Right renal cortex interstitium (tissue), 3 donors: ENCODE measurements around the gene TGM2. TPM values are rescaled to one million over a fixed set of nuclear protein-coding genes. Genes with fewer than 3 reads are reported as not detected.

Source experiments
- DNase-seq, 3 donors: peaks; one replicate each; pipeline ENCODE4 v3.0.0-alpha.2; 2013; ENCODE audit warnings: low read depth in 3 of 3, low spot score in 2 of 3
- polyA plus RNA-seq, 3 donors: library from polyadenylated mRNA; unstranded; fragments of 120-200 nt; gene quantifications; one replicate each; pipeline ENCODE4 v1.2.1, GENCODE V29; 2013; ENCODE audit not compliant: insufficient read length in 3 of 3

The TGM2 gene
- polyA plus RNA-seq, 3 donors: 30.0 to 31.7 (median 31.5) TPM

DNA sequence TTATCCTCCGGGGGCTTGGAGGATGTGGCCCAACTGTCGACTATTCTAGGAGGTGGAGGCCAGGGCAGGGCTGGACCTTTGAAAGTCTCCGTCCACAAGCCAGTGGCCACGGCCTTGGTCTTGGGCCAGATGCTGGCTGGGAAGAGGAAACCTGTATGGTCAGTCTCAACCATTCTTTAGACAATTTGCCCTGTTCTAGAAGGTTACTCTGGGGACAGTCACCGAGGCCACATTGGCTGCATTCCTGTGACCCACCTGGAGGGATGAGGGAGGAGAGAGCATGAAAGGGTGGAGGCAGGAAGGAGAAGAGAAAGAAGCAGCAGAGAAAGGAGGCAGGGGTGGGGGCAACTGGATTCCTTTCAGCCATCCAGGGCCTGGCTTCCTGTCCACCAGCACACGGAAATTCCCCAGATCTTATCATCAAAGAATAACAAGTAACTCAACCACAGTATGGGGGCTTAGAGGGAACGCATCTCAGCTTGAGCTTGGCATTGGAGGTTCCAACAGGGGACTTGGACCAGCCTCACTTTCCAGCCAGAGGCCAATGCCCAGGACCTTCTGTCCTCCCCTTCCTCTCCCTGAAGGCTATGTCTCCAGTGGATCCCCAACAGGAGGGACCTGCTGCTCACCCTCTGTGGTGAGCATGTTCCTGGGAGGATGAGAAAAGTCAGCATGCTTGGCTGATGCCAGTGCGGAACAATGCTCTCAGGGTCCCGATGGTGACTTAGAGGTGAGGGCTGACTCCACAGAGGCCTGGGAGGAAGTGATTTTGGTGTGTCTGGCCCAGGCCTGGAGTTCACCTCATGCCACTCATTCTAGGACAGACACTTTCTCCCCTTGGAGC is 30.4 kb downstream of the TGM2 start:
- no peak for DNase-seq

DNA sequence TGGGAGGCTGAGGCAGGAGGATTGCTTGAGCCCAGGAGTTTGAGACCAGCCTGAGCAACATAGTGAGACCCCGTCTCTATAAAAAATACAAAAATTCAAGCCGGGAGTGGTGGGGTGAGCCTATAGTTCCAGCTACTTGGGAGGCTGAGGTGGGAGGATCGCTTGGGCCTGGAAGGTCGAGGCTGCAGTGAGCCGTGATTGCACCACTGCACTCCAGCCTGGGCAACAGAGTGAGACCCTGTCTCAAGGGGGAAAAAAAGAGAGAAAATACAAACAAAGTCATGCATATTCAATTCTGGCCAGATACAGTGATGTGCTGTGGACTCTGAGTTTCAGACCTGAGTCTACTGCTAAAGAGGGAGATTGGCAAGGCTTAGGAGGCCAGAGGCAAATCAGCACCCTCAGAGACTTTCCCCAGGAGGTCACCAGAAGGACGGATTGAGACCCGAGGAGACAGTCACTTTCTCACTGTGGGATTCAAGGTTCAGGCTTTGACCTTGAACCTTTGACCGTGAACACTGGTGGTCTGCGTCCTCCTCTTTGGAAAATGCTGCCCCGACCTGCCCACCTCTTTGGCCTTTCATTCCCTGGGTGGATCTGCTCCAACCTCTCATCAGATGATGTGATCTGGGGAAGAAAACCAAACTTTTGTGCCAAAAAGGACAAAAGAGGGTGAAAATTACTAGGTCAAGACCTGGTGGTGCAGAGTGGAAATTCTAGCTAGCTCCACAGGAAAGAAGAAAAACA is 31.2 kb downstream of the TGM2 start:
- DNase-seq: no peak

DNA sequence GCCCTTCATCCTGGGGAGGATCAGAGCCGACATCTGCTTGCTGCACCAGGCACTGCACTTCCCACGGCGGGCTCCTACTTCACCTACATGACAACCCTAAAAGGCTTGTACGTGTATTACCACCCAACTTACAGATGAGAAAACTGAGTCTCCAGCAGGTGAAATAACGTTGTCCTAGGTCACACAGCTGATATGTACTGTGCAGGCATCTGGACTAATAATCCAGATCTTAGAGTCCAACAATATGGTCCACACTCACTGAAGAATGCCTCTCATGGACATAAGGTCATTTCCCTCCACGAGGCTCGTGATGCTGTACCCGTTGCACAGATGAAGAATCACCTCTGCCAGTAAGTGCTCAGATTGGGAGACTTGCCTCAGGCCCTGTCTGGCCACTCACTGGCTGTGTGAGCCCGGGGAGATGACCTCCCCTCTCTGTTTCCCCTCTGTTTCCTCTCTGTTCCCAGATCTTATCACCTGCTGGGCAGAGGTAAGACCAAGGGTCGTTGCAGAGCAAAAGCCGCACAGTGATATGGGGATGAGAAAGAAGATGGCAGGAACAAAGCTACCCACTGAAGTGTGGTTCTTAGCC is 32.1 kb downstream of the TGM2 start:
- no peak for DNase-seq

DNA sequence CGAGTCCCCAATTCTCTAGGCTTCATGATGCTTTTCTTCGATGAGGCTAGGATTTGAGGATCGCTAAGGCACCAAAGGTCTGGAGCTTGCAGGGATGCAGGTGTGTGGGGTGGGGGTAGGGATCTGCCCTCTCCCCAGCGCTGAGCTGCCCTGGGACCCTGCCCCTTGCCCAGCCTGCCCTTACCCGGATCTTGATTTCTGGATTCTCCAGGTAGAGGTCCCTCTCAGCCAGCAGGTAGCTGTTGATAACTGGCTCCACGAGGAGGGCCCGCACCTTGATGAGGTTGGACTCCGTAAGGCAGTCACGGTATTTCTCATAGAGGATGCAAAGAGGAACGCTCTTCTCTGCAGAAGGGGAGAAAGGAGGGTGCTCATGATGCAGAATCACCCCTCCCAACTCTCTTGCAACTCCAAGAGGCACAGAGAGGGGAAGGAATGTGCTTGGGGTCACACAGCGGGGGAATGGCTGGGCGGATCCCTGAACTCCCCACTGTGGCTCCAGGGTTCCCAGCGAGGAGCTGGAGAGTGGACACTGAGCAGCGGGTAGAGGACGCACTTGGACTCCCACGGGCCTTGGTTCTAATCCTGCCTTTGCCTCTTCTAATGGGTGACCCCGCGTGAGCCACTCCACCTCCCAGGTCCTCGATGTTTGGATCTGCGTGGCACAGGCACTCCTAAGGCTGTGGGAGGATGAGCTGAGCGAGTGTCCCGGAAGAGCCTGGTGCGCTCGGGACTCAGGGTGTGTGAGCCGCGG is 32.7 kb downstream of the TGM2 start:
- DNase-seq: no peak

DNA sequence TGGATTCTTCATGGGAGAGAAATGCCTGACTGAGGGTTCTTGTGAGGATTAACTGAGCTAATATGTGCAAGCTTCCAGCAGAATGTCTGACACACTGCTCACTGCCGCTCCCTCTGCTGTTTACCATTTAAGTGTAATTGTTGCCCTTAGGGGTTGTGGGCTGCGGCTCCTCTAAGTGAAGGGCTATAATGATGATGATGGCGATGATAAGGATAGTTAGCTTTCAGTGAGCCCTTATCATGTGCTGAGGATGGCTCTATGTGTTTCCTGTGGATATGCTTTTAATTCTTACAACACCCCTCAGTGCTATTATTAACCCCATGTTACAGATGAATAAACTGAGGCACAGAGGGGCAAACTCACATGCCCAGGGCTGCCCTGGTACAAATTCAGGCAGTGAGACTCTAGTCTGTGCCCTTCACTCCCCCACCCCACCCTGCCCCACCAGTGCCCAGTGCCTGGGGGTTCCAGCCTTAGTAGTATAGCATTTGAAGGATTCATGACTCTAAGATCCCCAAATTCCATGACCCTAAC is 33.4 kb downstream of the TGM2 start:
- no peak for DNase-seq

DNA sequence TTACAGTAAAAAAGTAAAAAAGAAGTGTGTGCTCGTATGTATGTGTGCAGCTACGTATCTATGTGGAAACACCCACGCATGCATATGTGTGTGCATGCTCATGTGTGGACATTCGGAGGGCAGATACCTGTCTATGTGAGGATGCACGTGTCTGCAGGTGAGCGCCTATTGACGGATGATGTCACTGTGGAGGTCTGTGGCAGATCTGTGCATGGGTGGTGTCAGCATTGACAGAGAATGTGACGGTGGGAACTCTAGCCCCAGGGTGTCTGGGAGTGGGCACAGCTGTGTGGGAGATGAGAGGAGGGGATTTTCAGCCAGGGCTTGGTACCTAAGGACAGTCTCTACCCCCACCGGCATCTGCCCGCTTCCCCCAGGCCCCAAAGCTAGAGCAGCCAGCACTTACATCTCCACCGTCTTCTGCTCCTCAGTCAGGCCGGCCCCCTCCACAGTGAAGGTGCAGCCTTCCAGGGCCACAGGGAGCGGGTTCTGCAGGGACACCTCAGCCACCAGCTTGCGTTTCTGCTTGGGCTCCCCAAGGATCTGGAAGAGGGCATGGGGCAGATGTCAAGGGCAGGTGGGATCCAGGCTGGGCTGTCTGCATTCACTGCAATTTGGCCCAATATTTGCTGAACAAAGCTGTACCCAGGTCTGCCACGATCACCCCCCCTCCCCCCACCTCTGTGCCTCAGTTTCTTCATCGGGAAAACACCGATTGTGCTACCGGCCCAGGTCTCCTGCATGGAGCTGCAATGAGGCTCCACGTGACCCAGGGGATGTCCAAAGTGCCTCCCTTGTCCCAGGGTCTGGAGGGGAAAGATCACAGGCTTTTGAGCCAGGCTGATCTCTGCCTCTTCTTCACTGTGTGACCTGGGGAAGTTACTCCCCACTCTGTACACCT is 34.1 kb downstream of the TGM2 start:
- DNase-seq: no peak

DNA sequence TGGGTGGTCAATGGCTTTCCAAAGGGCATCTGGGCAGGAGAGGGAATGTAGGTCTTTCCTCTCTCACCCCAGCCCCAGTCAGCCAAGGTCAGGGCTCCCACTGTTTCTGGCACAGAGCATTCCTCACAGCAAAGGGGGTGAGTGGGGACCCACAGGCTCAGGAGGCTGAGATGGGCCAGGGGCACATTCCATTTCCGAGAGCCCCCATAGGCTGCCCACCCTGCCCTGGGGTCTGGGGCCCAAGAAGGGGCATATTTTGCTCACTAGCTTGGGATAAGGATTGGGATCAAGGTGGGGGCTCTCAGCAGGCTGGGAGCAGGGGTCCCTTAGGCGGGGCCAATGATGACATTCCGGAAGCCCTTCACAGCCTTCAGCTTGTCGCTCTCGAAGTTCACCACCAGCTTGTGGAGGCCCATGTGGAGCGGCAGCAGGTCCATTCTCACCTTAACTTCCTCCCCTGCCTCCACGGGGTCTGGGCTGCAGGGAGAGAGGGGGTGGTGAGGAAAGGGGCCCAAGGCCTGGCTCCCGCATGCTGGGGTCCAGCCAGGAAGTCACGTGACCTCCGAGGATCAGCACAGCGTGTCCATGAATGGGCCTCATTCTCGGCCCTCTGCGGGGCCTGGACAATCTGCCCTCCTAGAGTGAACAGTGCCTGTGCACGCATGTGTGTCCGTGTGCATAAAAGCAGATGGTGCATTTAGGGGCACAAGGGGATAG is 35.0 kb downstream of the TGM2 start:
- no peak for DNase-seq

DNA sequence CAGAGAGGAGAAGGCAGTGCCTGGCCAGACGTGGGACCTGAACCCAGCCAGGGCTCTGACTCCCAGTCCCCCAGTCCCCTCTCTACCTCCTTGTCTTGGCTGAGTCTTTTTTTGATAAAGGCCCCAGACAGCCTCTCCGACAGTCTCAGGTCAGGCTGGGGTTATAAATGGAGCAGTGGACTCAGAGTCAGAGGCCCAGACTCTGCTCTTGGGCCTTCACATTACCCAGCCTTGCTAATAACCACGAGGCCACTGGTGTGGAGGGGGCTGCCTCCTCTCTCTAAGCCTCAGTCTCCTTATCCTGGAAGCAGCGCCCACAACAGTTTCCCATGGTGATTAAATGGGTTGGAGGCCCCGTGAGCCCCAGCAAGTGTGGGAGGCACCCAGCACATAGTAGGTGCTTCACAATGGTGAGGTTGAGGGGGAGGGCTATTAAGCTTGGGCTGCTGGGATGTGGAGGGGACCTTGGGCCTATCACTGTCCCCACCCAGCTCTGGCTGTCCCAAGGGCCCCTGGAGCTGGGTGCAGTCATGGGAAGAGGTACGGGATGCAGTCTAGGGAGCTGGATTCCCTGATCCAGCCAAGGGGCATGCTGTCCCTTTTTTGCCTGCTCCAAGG is 35.7 kb downstream of the TGM2 start:
- DNase-seq: no peak

DNA sequence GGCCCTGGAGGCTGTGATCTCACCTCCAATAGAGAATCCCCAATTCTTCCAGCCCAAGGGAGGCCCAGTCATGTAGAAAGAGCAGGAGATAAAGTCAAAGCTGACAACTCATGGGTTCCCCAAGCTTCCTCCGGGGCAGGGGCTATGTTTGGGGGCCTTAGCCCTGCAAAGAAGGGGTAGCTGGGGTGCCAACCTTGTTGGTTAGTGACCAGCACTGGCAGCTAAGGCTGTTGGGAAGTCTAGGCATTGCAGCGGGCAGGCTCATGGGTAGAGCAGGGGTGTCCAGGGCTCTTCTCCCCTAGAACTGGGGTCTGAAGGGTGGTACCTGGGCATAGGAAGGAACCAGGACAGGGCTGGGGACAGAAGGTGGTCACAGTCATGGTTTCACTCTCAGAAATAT is 36.4 kb downstream of the TGM2 start:
- no peak for DNase-seq

DNA sequence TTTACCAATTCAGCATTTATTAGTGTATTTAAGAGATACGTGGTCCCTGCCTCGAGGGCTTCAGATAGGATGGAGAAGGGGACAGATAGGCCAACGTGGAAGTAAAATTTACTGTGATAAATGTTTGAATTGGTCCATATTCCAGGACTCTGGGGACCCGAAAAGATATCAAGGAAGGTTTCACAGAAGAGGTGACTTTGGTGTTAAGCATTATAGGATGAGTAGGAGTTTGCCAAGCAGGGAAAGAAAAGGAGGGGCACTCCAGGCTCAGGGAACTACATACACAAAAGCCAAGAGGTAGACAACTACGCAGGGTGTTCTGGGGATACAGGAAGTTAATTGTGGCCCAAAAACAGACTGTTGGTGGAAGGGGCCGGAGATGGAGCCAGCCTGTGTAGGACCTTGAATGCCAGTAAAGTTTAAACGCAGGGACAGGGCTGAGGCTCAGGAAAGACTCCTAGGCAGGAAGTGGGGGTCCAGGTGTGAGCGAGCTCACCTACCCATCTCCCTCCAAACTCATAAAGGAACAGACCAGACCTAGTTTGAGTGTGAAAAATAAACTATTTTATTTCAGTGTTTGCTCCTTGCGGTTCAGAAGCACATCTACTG is 37.0 kb downstream of the TGM2 start:
- DNase-seq: no peak

DNA sequence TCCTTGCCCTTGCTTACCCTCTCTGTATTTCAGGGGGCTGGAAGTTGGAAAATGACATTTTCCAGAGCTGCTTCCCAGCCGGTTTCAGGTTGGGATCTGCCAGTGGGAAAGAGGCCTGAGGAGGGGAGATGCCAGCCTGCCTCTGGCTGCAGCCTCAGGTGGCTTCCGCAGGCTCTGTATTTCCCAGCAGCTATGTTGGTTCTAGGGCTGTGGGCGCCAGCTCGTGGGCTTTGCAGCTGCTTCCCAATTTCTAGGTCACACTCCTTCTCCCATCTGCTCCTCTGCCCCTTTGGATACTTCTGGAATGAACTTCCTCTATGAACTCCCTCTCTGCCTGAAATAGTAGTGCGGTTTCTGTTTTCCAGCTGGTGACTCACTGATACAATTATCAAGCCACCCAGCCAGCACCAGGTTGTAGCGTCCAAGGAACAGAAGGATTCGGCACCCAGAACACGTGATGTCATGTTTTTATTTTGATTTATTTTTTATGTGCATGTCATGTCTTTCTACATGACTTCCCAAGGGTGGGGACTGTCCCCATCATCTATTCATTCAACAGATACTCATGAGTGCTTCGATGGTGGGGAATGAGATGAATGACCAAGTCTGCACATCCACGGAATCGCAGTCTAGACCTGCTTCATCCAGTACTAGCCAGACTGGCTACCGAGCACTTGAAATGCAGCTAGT is 38.0 kb downstream of the TGM2 start:
- DNase-seq: no peak

DNA sequence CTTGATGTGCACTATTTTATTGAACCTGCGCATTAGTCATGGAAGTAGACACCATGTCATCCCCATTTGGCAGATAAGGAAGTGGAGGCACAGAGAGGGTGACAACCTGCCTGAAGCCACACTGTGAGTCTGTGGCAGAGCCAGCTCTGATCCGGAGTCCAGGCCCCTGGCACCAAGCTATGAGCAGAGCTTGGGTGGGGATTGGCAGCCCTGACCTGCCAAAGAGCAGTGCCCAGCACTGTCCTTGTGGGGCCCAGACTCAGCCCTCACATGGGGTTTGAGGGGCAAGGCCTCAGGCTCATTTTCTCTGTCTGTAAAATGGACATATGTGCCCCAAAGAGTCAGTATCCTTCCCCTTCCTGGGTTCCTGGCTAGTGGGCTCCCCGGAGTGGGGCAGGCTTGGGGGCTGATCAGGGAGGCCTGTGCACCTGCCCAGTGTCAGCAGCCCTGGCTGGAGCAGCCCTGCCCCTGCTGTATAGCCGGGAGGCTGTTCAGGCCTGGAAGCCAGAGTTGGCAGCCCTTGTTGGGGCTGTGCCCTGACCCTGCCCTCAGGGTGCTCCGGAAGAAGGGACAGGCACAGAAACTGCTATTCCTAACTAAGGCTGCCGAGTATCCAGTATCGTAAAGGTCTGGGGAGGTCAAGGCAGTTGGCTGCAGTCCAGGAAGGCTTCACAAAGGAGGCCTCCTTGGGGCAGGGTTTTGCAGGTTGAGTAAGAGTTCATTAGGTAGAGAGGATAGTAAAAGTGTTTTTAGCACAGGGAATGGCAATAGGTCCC is 38.7 kb downstream of the TGM2 start:
- DNase-seq: no peak

DNA sequence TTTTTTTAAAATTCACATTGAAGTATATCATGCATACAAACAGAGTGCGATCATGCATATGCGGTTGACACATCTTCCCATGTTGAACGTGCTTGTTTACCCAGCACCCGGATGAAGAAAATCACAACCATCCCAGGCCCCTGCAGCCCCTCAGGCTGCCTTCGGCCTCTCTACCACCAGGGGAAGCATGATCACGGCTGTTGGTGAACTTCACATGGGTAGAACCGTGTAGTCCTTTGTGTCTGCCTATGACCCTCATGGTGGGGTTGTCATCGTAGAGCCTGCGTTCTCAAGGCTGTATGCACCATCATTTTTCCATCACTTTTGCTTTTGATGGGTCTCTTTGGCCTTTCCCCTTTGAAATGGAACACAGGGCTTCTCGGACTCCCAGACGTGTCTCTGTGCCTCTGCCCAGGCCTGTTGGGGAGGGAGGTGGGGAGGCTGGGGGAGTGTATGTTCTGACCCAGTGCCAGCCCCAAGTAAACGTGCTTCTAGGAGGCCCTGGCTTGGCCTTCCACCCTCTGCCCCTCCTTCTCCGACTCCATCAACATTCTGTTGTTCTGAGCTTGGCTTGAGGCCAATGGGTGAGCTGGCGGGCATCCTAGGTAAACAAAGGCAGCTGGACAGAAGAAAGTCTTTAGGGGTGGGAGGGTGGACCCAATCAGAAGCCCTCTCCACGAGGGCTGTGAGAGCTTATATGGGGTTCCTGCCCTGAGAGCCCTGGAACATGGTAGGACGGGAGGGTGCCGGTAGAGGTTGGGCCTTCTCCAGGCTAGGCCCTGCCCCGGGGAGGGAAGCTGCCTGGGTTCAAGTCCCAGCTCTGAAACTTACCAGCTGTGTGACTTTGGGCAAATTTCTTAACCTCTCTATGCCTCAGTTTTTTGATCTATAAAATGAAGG is 39.7 kb downstream of the TGM2 start:
- DNase-seq: peak in 1 of 3 donors; percentile 78

DNA sequence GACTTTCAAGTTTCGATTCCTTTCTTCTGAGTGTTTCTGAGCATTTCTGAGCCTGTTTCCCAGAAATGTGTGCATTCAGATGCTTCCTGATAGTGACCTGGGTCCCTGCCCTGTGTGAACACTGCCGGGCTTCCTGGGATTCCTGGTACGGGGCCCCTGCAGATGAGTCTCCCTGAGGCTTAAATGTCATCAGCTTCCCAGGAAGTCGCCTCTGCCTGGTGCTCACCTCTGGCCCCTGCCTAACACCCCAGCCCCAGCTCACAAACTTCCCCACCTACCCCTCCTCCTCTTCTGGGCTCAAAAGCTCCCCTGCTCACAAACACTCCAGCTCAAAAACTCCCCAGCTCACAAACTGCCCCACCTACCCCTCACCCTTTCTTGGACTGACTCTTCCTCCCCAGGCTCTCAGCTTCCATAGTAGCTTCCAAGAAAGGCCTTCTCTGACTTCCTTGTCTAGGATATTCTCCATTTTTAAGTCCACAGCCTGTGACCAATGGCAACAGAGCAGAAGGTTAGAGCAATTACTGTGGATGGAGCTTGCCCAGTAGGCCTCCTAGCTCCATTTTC is 42.0 kb downstream of the TGM2 start:
- DNase-seq: no peak

DNA sequence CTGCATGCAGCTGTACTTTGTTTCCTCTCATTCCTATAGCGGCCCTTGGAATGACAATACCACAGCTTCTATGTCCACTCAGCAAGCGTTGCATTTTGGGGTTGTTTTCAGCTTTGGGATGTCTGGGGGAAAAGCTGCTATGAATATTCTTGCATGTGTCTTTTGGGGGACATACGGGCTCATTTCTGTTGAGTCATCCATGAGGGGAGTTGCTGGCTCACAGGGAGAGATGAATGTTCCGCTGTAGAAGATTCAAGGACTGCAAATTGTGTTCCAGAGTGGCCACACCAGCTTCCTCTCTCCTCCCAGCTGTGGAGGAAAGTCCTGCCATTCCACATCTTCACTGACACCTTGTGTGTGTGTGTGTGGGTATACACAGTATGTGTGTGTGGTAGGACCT is 43.3 kb downstream of the TGM2 start:
- no peak for DNase-seq

DNA sequence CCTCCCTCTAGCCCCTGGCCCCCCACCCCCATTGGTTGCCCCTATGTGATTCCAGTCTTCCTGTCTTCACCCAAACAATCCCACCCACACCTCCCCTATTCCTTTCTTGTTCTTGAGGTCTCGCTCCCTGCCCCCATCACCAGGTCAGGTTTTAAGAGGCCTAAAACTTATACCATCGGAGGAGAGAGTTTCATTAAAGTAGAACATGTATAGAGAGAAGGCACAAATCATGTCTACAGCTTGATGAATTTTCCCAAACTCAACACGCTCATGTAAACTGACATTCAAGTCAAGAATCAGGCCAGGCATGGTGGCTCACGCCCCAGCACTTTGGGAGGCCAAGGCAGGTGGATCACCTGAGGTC is 44.5 kb downstream of the TGM2 start:
- DNase-seq: no peak
